ENCODE results near the gene FABP1.

Gene FABP1

DNA sequence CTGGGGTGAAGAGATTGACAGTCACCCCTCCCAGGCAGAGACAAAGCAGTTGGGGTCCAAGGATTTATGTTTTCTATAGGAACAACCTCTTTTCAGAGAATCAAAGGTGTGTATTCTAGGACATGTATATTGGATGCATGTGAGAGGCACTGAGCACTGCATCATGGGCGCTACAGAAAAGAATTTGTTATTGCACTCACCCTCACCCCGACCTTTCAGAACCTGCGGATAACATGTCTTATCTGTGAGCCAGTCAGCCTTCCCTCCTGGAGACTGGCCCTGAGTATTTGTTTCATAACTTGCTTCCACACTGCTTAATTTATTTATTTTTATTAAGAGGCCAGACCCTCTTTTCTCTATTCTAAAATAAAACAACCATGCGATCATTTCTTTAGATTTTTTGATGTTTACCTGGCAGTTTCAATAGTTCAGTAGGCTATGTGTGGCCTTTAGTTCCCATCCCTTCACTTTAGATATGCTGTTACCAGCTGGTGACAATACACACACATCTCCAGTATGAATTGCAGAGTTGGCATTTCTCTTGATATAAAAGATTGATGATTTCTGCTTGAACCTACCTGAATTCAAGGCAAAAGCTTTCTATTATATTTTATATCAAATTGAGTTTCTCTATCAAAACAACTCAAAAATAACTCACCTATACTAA, 29.8 kb downstream of the FABP1 start:
- no peak overlapping the region for H3K27ac ChIP-seq
- H3K4me3 ChIP-seq: no peak overlapping the region
- TF ChIP-seq, protein P1, sequence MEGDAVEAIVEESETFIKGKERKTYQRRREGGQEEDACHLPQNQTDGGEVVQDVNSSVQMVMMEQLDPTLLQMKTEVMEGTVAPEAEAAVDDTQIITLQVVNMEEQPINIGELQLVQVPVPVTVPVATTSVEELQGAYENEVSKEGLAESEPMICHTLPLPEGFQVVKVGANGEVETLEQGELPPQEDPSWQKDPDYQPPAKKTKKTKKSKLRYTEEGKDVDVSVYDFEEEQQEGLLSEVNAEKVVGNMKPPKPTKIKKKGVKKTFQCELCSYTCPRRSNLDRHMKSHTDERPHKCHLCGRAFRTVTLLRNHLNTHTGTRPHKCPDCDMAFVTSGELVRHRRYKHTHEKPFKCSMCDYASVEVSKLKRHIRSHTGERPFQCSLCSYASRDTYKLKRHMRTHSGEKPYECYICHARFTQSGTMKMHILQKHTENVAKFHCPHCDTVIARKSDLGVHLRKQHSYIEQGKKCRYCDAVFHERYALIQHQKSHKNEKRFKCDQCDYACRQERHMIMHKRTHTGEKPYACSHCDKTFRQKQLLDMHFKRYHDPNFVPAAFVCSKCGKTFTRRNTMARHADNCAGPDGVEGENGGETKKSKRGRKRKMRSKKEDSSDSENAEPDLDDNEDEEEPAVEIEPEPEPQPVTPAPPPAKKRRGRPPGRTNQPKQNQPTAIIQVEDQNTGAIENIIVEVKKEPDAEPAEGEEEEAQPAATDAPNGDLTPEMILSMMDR (IDR thresholded peaks at IDR 0.05): no peak
- DNase-seq (ENCODE audit: low spot score): no peak

DNA sequence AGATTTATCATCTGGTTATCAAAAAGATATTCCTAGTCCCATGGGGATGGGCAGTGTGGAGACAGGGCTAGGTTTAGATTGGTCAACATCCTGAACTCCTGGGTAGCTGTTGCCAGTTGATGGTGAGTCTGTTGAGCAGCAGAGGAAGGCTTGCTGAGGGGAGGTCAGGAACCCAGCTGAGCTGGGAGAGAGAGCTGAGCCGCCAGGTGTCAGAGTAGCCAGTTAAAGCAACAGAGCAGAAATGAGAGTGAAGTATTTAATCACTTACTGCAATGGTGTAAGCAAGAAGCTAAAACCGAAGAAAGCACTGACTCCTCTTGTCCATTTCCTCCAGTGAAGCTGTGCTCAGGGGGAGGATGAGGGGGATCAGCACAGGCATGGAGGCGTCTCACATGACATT, 30.7 kb downstream of the FABP1 start:
- DNase-seq (ENCODE audit: low spot score): no peak
- Histone ChIP-seq H3K4me3 (no peak overlapping the region), H3K27ac (no peak overlapping the region)
- TF ChIP-seq, protein P1 (IDR thresholded peaks at IDR 0.05): no peak

DNA sequence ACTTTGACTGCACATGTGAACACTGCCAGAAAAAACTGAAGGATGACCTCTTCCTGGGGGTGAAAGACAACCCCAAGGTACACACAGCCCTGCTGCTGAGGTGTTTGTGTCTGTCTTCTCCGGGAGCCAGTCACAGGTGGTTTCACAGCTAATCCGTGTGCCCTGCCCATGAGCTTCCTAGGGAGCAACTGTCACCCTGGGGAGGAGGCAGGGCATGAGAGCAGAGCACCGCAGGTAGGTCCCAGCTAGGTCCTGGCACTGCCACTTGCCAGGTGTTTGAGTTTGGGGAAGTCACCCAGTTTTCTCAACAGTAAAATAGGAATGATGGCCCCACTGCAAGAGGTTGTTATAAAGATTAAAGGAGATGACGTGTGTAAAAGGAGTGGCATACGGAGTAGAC, 31.2 kb downstream of the FABP1 start:
- Histone ChIP-seq H3K4me3 (no peak overlapping the region), H3K27ac (no peak overlapping the region)
- no peak for DNase-seq (ENCODE audit: low spot score)
- TF ChIP-seq, protein P1 (IDR thresholded peaks at IDR 0.05): no peak

DNA sequence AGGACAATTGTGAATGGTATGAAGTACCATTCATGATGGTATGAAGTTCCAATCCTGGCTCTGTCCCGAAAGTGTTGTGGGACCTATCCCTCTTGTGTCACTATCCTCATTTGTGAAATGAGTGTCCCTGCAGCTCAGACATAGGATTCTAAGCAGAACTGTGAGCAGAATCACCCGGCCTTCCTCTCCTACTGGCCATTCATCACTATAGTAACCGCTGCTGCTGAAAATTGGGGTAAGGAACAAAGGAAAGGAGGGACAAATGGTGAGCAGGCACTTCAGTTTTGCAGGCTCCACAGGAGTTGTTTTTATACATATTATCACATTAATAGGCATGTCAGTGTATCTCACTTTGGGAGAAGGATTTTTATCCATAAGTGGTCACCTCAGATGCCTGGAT, 32.8 kb downstream of the FABP1 start:
- no peak overlapping the region for H3K27ac ChIP-seq
- no peak overlapping the region for H3K4me3 ChIP-seq
- DNase-seq (ENCODE audit: low spot score): no peak
- TF ChIP-seq, protein P1 (IDR thresholded peaks at IDR 0.05): no peak

DNA sequence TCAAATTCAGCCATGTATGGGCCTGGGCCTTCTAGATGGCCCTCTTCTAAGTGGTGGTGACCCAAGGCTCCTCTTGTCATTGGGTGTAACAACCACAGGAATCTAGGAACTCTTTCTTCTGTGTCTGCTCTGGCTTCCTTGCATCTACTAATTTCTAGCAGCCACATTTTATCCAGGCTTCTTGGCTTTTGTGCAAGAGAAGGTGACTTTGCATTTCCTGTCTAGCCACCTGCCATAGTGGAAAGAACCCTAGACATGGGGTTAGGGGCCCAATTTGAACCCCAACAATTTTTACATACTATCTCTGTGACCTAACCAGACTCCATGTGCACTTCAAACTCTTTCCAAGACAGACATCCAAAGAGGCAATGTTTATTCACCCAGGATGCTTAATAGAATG, 35.1 kb downstream of the FABP1 start:
- no peak for DNase-seq (ENCODE audit: low spot score)
- TF ChIP-seq, protein P1 (IDR thresholded peaks at IDR 0.05): no peak
- H3K4me3 ChIP-seq: no peak overlapping the region
- no peak overlapping the region for H3K27ac ChIP-seq

DNA sequence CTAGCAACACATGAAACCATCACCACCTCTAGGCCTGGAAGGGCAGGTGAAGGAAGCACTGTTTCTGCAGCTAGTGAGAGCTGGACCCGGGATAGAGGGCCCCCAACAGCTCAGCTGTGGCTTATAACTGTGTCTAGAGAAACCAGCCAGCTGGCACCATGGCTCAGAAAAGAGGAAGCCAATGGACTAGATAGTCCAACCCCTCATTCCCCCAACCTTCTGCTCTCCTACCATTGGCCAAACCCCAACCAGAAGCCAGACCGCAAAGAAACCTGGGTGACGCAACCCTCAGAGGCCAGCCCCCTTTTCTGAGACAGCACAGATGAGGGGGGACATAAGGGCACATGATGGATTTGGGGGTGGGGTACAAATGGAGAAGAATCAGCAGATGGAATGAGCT, 35.9 kb downstream of the FABP1 start:
- TF ChIP-seq, protein P1 (IDR thresholded peaks at IDR 0.05): no peak
- no peak overlapping the region for H3K27ac ChIP-seq
- no peak overlapping the region for H3K4me3 ChIP-seq
- no peak for DNase-seq (ENCODE audit: low spot score)

DNA sequence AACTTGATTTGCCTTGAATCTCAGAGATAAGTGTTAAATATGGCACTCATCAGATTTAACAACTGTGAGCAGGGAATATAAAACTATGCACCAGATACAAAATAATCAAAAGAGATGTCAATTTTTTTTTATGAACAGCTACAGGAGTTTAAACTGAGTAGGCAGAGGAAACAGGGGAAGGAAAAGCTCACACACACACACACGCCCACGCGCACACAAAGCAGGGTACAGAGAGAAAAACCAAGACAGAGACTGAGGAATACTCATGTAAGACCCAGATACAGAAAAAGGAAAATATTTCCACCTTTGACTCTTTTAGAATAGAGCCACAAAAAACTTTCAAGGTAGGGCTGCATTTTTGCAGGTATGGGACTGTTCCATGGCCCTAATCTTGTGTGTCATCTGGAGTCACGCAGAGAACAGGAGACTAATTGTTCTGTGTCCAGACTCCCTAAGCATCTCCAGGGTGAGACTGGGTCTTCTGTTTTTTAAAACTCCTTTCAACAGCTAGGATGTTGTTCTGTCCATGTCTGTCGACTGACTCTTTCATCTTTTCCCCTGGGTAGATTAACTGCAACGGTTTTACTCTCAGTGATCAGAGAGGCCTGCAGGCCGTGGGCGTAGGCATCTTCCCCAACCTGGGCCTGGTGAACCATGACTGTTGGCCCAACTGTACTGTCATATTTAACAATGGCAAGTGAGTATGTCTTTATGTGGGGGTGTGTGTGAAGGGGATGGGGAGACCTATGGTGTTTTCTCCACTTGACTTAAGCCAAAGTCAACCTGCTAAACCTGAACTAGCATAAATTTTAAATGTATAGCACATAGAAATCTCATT, 37.2 kb downstream of the FABP1 start:
- Histone ChIP-seq H3K27ac (no peak overlapping the region), H3K4me3 (no peak overlapping the region)
- no peak for DNase-seq (ENCODE audit: low spot score)
- TF ChIP-seq, protein P1 (IDR thresholded peaks at IDR 0.05): no peak

Measured in coronary artery (tissue), 2 donors.